Right lobe of liver (tissue), 4 donors: Measurements from ENCODE around the gene KRT16.

ENCODE experiments used
- CTCF ChIP-seq, 4 donors: fragments of 200-600 bp in 3 of 4; fragments of 450-650 bp in 1 of 4; IDR thresholded peaks; one replicate each; pipeline versions ENCODE4 v1.5.1 to v1.8.0; 2016 to 2022; ENCODE audit warnings: antibody characterized with exemption in 4 of 4, mild to moderate bottlenecking in 2 of 4
- POLR2A ChIP-seq: fragments of 450-650 bp; IDR thresholded peaks from one replicate; pipeline ENCODE4 v1.6.1; 2017; ENCODE audit warnings: antibody characterized with exemption, mild to moderate bottlenecking
- donor health status: DM: no; HTN: no; CAD: no.
- donor health status: DM: no; HTN: no; CAD: no.
- donor health status: DM: no; HTN: yes; CAD: no.

DNA sequence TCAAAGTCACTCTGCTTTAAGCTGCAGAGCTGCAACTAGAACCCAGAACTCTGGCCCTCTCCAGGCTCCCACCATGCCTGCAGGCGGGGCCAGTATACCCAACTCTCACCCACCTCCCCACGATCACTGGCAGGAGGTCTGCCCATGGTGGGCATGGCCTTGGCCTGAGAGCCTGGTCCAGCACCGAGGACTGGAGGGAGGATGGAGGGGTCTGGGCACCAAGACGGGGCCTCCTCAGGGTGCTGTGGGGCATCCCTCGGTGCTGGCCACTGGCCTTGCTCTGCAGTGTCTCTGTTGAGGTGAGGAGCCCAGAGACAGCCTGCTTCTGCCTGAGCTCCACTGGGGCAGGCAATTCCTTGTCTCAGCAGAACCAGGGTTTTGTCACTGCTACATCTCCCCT lies 1.5 kb upstream of the KRT16 start:
- TF ChIP-seq CTCF (IDR thresholded peaks at IDR 0.05), result no peak
- TF ChIP-seq POLR2A, result no peak
